Gastrocnemius medialis (tissue), 4 donors: ENCODE results near the gene TGFBR2. TPM values are rescaled to one million over a fixed set of nuclear protein-coding genes. Genes with fewer than 3 reads are reported as not detected.

ENCODE experiments used
- ATAC-seq, 2 donors: fragments of 150-250 bp; one replicate each; pipeline ENCODE4 v1.9.1; 2016
- DNase-seq, 2 donors: peaks; one replicate each; pipeline ENCODE4 v3.0.0-alpha.2; 2019
- H3K27ac ChIP-seq, 4 donors: fragments of 200-600 bp; sonication (generic); 1 replicate in 1 of 4; 2 replicates in 3 of 4; pipeline ENCODE4 v1.5.1; 2016 to 2018; ENCODE audit warnings: mild to moderate bottlenecking in 2 of 4, moderate library complexity in 1 of 4
- H3K27me3 ChIP-seq, 3 donors: fragments of 200-600 bp; sonication (generic) in 2 of 3; 1 replicate in 1 of 3; 2 replicates in 2 of 3; pipeline versions ENCODE4 v1.5.1 to v1.6.0; 2016 to 2019; ENCODE audit warnings: mild to moderate bottlenecking in 1 of 3, moderate library complexity in 1 of 3
- H3K36me3 ChIP-seq, 2 donors: fragments of 200-600 bp; sonication (generic) in 1 of 2; one replicate each; pipeline ENCODE4 v1.5.1; 2017 to 2018
- H3K4me1 ChIP-seq, 2 donors: fragments of 200-600 bp; sonication (generic) in 1 of 2; one replicate each; pipeline ENCODE4 v1.5.1; 2016 to 2017; ENCODE audit warnings: mild to moderate bottlenecking in 2 of 2
- H3K4me3 ChIP-seq, 4 donors: fragments of 200-600 bp; sonication (generic) in 3 of 4; 1 replicate in 1 of 4; 2 replicates in 3 of 4; pipeline ENCODE4 v1.5.1; 2016 to 2019; ENCODE audit warnings: mild to moderate bottlenecking in 2 of 4
- H3K9me3 ChIP-seq, 3 donors: fragments of 200-600 bp; sonication (generic) in 2 of 3; 1 replicate in 1 of 3; 2 replicates in 2 of 3; pipeline ENCODE4 v1.5.1; 2016 to 2019
- CTCF ChIP-seq, 5 experiments: fragments of 450-650 bp in 3 of 5; fragments of 200-600 bp in 2 of 5; sonication (generic) in 2 of 5; IDR thresholded peaks in 4 of 5; conservative IDR thresholded peaks in 1 of 5; 1 replicate in 4 of 5; 2 replicates in 1 of 5; pipeline ENCODE4 v1.5.1; 2016 to 2019; ENCODE audit warnings: antibody characterized with exemption in 5 of 5, mild to moderate bottlenecking in 3 of 5, moderate library complexity in 3 of 5
- POLR2A ChIP-seq, 2 donors: fragments of 450-650 bp; IDR thresholded peaks; one replicate each; pipeline ENCODE4 v1.6.1; 2017; ENCODE audit warnings: antibody characterized with exemption in 2 of 2, mild to moderate bottlenecking in 2 of 2, moderate library complexity in 2 of 2
- in situ Hi-C, 4 donors: fragments of 200-750 bp; cut with MboI; loops; one replicate each; pipeline versions ENCODE4 v1.15.0 to v1.8.0; 2017; ENCODE audit warnings: low sequenced_read_pairs in 4 of 4
- intact Hi-C: fragments of 100-400 bp; cut with DNase I; formaldehyde crosslinking; loops from one replicate; pipeline ENCODE4 v1.15.1; 2023; ENCODE audit warnings: low total_unique reads
- total RNA-seq, 4 donors: library from RNA; depleted of rRNA; stranded (reverse); fragments of >200 nt; gene quantifications; one replicate each; pipeline versions ENCODE4 v1.1.0 to v1.2.3, GENCODE V29; 2016

The TGFBR2 gene
- total RNA-seq, 4 donors from 2014 or later = 38.3 to 53.8 (median 47.2) TPM

- ATAC-seq (no peak), DNase-seq (no peak)
- Histone ChIP-seq H3K4me3 (no peak overlapping the region), H3K27ac (no peak overlapping the region), H3K27me3 (no peaks in the 10 kb centered on the region), H3K9me3 (no peaks in the 10 kb centered on the region), H3K36me3 (no peaks in the 10 kb centered on the region), H3K4me1 (peaks cover 20 to 48% of the 10 kb centered on the region in 2 donors)
- intact Hi-C loops = no loop called here
- TF ChIP-seq CTCF (IDR thresholded peaks at IDR 0.05 in 4 of 5, conservative IDR thresholded peaks at IDR 0.05 in 1 of 5) (no peak), POLR2A (IDR thresholded peaks at IDR 0.05) (no peak)
- in situ Hi-C loops = no loop called here
These were observed 14.3 kb downstream of the TGFBR2 start for GRCh38 chr3:30620402-30621360.

DNA sequence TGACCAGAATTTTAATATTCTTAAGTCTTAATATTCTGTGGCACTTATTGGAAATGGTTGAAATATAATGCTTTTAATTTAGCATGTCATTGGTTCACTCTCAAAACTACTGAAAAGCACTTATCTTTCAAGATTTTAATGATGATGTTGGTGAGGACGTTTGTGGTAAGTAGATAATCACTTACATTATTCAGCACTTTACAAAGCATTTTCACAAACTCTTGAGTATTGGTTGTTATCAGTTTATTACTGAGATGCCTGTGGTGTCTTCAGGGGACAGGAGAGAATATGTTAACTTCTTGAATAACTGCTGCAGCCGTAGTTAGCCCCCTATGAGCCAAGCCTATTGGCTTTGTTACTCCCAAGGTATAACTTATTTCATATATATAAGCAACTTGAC, 15.2 kb downstream of the TGFBR2 start:
- Histone ChIP-seq H3K27ac (peak overlapping the region in 2 of 4 donors; percentile 19 to 33), H3K27me3 (no peaks in the 10 kb centered on the region)
- TF ChIP-seq POLR2A (IDR thresholded peaks at IDR 0.05) = no peak
- TF ChIP-seq CTCF (IDR thresholded peaks at IDR 0.05 in 4 of 5, conservative IDR thresholded peaks at IDR 0.05 in 1 of 5) = no peak

GRCh38 chr3:30622047-30622545, 15.7 kb downstream of the TGFBR2 start:
- H3K36me3 ChIP-seq = no peaks in the 10 kb centered on the region

More for the DNA sequence above, 15.2 kb downstream of the TGFBR2 start:
- in situ Hi-C loops (no loop called here), intact Hi-C loops (no loop called here)
- Histone ChIP-seq H3K9me3 (no peaks in the 10 kb centered on the region), H3K36me3 (no peaks in the 10 kb centered on the region), H3K4me1 (peaks cover 24 to 50% of the 10 kb centered on the region in 2 donors), H3K4me3 (no peak overlapping the region)
- DNase-seq = no peak
- ATAC-seq = no peak

GRCh38 chr3:30622790-30623189, 16.4 kb downstream of the TGFBR2 start:
- no peak for TF ChIP-seq POLR2A (IDR thresholded peaks at IDR 0.05)
- no peak for TF ChIP-seq CTCF (IDR thresholded peaks at IDR 0.05 in 4 of 5, conservative IDR thresholded peaks at IDR 0.05 in 1 of 5)
- DNase-seq (no peak), ATAC-seq (no peak)
- peaks cover 34 to 55% of the 10 kb centered on the region in 2 donors for H3K4me1 ChIP-seq
- H3K36me3 ChIP-seq = no peaks in the 10 kb centered on the region
- intact Hi-C loops = no loop called here
- no peak overlapping the region for H3K4me3 ChIP-seq
- H3K27me3 ChIP-seq = no peaks in the 10 kb centered on the region
- in situ Hi-C loops = no loop called here
- H3K27ac ChIP-seq = peak overlapping the region in 3 of 4 donors; percentile 4 to 34 (median 33)
- H3K9me3 ChIP-seq = no peaks in the 10 kb centered on the region

More at GRCh38 chr3:30622047-30622545, 15.7 kb downstream of the TGFBR2 start:
- TF ChIP-seq POLR2A (IDR thresholded peaks at IDR 0.05) (no peak), CTCF (IDR thresholded peaks at IDR 0.05 in 4 of 5, conservative IDR thresholded peaks at IDR 0.05 in 1 of 5) (no peak)
- Histone ChIP-seq H3K4me1 (peaks cover 29 to 55% of the 10 kb centered on the region in 2 donors), H3K27ac (peak overlapping the region in 3 of 4 donors; percentile 4 to 33 (median 19)), H3K9me3 (no peaks in the 10 kb centered on the region), H3K4me3 (no peak overlapping the region), H3K27me3 (no peaks in the 10 kb centered on the region)
- intact Hi-C loops (no loop called here), in situ Hi-C loops (no loop called here)
- DNase-seq (no peak), ATAC-seq (no peak)
